SK-N-SH (cell line): ENCODE results near the gene ADK. TPM values are rescaled to one million over a fixed set of nuclear protein-coding genes. Genes with fewer than 3 reads are reported as not detected.
"Not testable (repeated sequence)": the region's sequence is repeated elsewhere in the genome, so short reads cannot be mapped to it uniquely, and the experiment has no call there.

Experiments used
- CTCF ChIA-PET: fragments of 300-600, 350-600 bp; formaldehyde crosslinking; extraction: SDS; loops from one replicate; lab custom pipeline; 2021; lab: Yijun Ruan, JAX
- POLR2A ChIA-PET: fragments of 350-600 bp; sonication (Branson Sonifier 250); formaldehyde crosslinking; extraction: SDS; loops from one replicate; lab custom pipeline; 2020; ENCODE audit warnings: antibody characterized with exemption, inconsistent platforms; lab: Yijun Ruan, JAX
- DNase-seq: peaks from one replicate; pipeline ENCODE4 v3.0.0; 2012
- H2AFZ ChIP-seq: fragments of 200-600 bp; sonication (generic); 2 replicates; pipeline ENCODE4 v1.8.1; 2016; ENCODE audit warnings: antibody characterized with exemption, mild to moderate bottlenecking, low read depth
- H3F3A ChIP-seq: fragments of 200-600 bp; sonication (generic); replicated peaks from 2 replicates; pipeline ENCODE3; 2016; ENCODE audit warnings: antibody characterized with exemption, mild to moderate bottlenecking; ENCODE audit not compliant: insufficient read depth
- H3K27ac ChIP-seq, 2 experiments: fragments of 200-500 bp in 1 of 2; fragments of 200-600 bp in 1 of 2; sonication (Bioruptor generic) in 1 of 2; sonication (generic), shearing (Covaris generic) in 1 of 2; 2 replicates each; pipeline versions ENCODE4 v1.5.1 to v1.6.1; 2014 to 2016; ENCODE audit warnings: low read depth in 2 of 2, inconsistent platforms in 1 of 2, low read length in 1 of 2, mild to moderate bottlenecking in 1 of 2, mixed read lengths in 1 of 2
- H3K27me3 ChIP-seq: fragments of 200-600 bp; sonication (generic), shearing (Covaris generic); 2 replicates; pipeline ENCODE4 v1.6.1; 2016; ENCODE audit warnings: mixed run types; ENCODE audit not compliant: insufficient read depth
- H3K36me3 ChIP-seq, 2 experiments: fragments of 200-500 bp in 1 of 2; fragments of 200-600 bp in 1 of 2; sonication (Bioruptor generic) in 1 of 2; sonication (generic) in 1 of 2; replicated peaks in 1 of 2; 2 replicates each; pipeline versions ENCODE3 to v1.5.1; 2014 to 2016; ENCODE audit warnings: low read length in 1 of 2, mild to moderate bottlenecking in 1 of 2; ENCODE audit not compliant: insufficient read depth in 2 of 2, control insufficient read depth in 1 of 2
- H3K4me1 ChIP-seq, 2 experiments: fragments of 200-500 bp in 1 of 2; fragments of 200-600 bp in 1 of 2; sonication (Bioruptor generic) in 1 of 2; sonication (generic), shearing (Covaris generic) in 1 of 2; 2 replicates each; pipeline versions ENCODE4 v1.5.1 to v1.6.1; 2014 to 2016; ENCODE audit warnings: low read depth in 1 of 2, low read length in 1 of 2, mixed run types in 1 of 2; ENCODE audit not compliant: insufficient read depth in 2 of 2, control insufficient read depth in 1 of 2
- H3K4me2 ChIP-seq: fragments of 200-600 bp; sonication (generic), shearing (Covaris generic); 2 replicates; pipeline ENCODE4 v1.6.1; 2017; ENCODE audit warnings: mixed run types
- H3K4me3 ChIP-seq, 2 experiments: fragments of 200-500 bp in 1 of 2; fragments of 200-600 bp in 1 of 2; sonication (Bioruptor generic) in 1 of 2; sonication (generic), shearing (Covaris generic) in 1 of 2; 2 replicates each; pipeline versions ENCODE4 v1.5.1 to v1.8.1; 2014 to 2016; ENCODE audit warnings: low read depth in 2 of 2, inconsistent platforms in 1 of 2, low read length in 1 of 2, mild to moderate bottlenecking in 1 of 2, mixed read lengths in 1 of 2, moderate library complexity in 1 of 2
- H3K79me2 ChIP-seq: fragments of 200-600 bp; sonication (generic); 2 replicates; pipeline ENCODE4 v1.8.1; 2017; ENCODE audit warnings: mild to moderate bottlenecking; ENCODE audit not compliant: insufficient read depth
- H3K9ac ChIP-seq: fragments of 200-600 bp; sonication (generic); 2 replicates; pipeline ENCODE4 v1.6.1; 2017; ENCODE audit warnings: mixed run types
- H3K9me2 ChIP-seq: fragments of 200-600 bp; sonication (generic); 2 replicates; pipeline ENCODE4 v1.6.1; 2017; ENCODE audit warnings: mixed run types
- H3K9me3 ChIP-seq: fragments of 200-600 bp; sonication (generic); 2 replicates; pipeline ENCODE4 v1.6.1; 2017; ENCODE audit warnings: mixed run types, mild to moderate bottlenecking, moderate library complexity
- H4K20me1 ChIP-seq: fragments of 200-600 bp; sonication (generic); 2 replicates; pipeline ENCODE4 v1.6.1; 2017; ENCODE audit warnings: mild to moderate bottlenecking, mixed run types; ENCODE audit not compliant: insufficient read depth
- CHD2 ChIP-seq: fragments of 150-350 bp; IDR thresholded peaks from 2 replicates; pipeline ENCODE4 v1.6.1; 2018; ENCODE audit warnings: low read length; ENCODE audit not compliant: partially characterized antibody
- ELF1 ChIP-seq: IDR thresholded peaks from 2 replicates; pipeline ENCODE4 v1.4.0; 2012
- EZH2phosphoT487 ChIP-seq: fragments of 200-600 bp; sonication (generic); IDR thresholded peaks from 2 replicates; pipeline ENCODE4 v1.6.1; 2017; ENCODE audit warnings: low read depth, mixed run types, mild to moderate bottlenecking, antibody characterized with exemption, moderate library complexity, borderline replicate concordance
- FOSL2 ChIP-seq: IDR thresholded peaks from 2 replicates; pipeline ENCODE4 v1.4.0; 2012; ENCODE audit warnings: low read depth, mild to moderate bottlenecking, moderate library complexity, borderline replicate concordance
- FOXM1 ChIP-seq: IDR thresholded peaks from 2 replicates; pipeline ENCODE4 v1.4.0; 2012; ENCODE audit warnings: low read depth, mild to moderate bottlenecking
- GATA2 ChIP-seq: sonication (generic); formaldehyde crosslinking; IDR thresholded peaks from 2 replicates; pipeline ENCODE4 v1.5.0; 2020; ENCODE audit warnings: mild to moderate bottlenecking, missing genetic modification reagents
- JUND ChIP-seq: IDR thresholded peaks from 2 replicates; pipeline ENCODE4 v1.4.0; 2012
- NFIC ChIP-seq: IDR thresholded peaks from 2 replicates; pipeline ENCODE4 v1.4.0; 2012; ENCODE audit warnings: borderline replicate concordance
- NRF1 ChIP-seq: IDR thresholded peaks from 2 replicates; pipeline ENCODE4 v1.6.1; 2012; ENCODE audit warnings: low read depth, mild to moderate bottlenecking, low read length
- RAD21 ChIP-seq: IDR thresholded peaks from 2 replicates; pipeline ENCODE4 v1.6.1; 2012; ENCODE audit warnings: mild to moderate bottlenecking, low read length
- RCOR1 ChIP-seq: fragments of 150-350 bp; IDR thresholded peaks from 2 replicates; pipeline ENCODE4 v1.6.1; 2017; ENCODE audit warnings: antibody characterized with exemption, low read length
- RFX5 ChIP-seq: IDR thresholded peaks from 2 replicates; pipeline ENCODE4 v1.6.1; 2012; ENCODE audit warnings: mild to moderate bottlenecking, improper control_type of control experiment, low read length
- SIN3A ChIP-seq: IDR thresholded peaks from 2 replicates; pipeline ENCODE4 v1.6.1; 2012; ENCODE audit warnings: low read depth, mild to moderate bottlenecking, low read length, moderate library complexity, borderline replicate concordance
- TCF12 ChIP-seq: IDR thresholded peaks from 2 replicates; pipeline ENCODE4 v1.4.0; 2012
- TEAD4 ChIP-seq: IDR thresholded peaks from 2 replicates; pipeline ENCODE4 v1.4.0; 2012; ENCODE audit warnings: mild to moderate bottlenecking, borderline replicate concordance; ENCODE audit not compliant: insufficient read depth
- WGBS: methylation state at CpG from one replicate; pipeline ENCODE4 v1.1.6; 2017; ENCODE audit warnings: low lambda C conversion rate; 5-methylcytosine and 5-hydroxymethylcytosine counted together
- polyA plus RNA-seq, 3 experiments: library from polyadenylated mRNA; depleted of rRNA; stranded (reverse); fragments of >200 nt; gene quantifications; 2 replicates each; pipeline ENCODE4 v1.2.3, GENCODE V29; 2012
- TF ChIP-seq, protein P1 (sequence below): IDR thresholded peaks from 2 replicates; pipeline ENCODE4 v1.4.0; 2012; ENCODE audit warnings: low read depth, borderline replicate concordance
- TF ChIP-seq, protein P2 (sequence below): fragments of 150-350 bp; IDR thresholded peaks from 2 replicates; pipeline ENCODE4 v1.6.1; 2017; ENCODE audit warnings: antibody characterized with exemption, low read length, low read depth, borderline replicate concordance
- TF ChIP-seq, protein P3 (sequence below): fragments of 200-600 bp; sonication (generic); IDR thresholded peaks from 2 replicates; pipeline ENCODE4 v1.6.1; 2017; ENCODE audit warnings: antibody characterized with exemption, mild to moderate bottlenecking, moderate library complexity

The ADK gene
- polyA plus RNA-seq, 1 of the 3 experiments (the other 2 are of a cell fraction) = 25.1 TPM

DNA sequence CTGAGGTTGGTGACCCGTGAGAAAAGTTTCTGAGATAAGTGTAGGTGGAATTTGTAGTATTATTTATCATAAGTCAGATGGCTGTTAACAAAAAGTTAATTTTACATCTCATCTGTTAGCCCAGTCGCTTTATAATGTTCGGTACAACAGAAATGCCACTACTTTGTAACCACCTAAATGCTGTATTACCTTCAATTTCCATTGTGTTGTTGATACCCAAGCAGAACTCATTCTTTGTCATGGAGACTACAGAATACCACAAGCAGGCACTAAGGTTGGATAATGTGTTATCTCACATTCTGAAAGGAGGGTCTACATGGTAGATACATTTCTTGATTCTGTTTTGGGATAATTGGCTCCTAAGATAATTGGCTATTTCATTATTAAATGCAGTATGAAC, 425.6 kb downstream of the ADK start:
- Histone ChIP-seq H2AFZ (no peak overlapping the region), H3K9ac (no peak overlapping the region)

DNA sequence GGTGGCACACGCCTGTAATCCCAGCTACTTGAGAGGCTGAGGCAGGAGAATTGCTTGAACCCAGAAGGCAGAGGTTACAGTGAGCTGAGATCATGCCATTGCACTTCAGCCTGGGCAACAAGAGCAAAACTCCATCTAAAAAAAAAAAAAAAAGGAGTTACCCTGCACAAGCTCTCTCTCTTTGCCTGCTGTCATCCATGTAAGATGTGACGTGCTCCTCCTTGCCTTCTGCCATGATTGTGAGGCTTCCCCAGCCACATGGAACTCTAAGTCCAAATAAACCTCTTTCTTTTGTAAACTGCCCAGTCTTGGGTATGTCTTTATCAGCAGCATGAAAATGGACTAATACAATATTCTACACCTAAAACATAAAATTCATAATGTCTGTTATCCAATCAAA, 429.4 kb downstream of the ADK start:
- H3K4me3 ChIP-seq, H3K27ac ChIP-seq, H3K36me3 ChIP-seq, H3K9me3 ChIP-seq, DNase-seq, H3K9ac ChIP-seq, H2AFZ ChIP-seq, CTCF ChIA-PET, POLR2A ChIA-PET, H3K4me2 ChIP-seq, H3K79me2 ChIP-seq, H3K9me2 ChIP-seq, H3K4me1 ChIP-seq, H4K20me1 ChIP-seq, H3F3A ChIP-seq, H3K27me3 ChIP-seq: not testable (repeated sequence)
- 86% methylated on average over 2 of the region's 2 CpGs for WGBS

More for the DNA sequence above, 425.6 kb downstream of the ADK start:
- CTCF ChIA-PET = no interaction called here
- Histone ChIP-seq H3K79me2 (no peaks in the 10 kb centered on the region), H3F3A (peaks cover 5% of the 10 kb centered on the region), H3K27me3 (no peaks in the 10 kb centered on the region), H3K27ac (no peak overlapping the region), H3K9me2 (no peaks in the 10 kb centered on the region), H3K4me3 (no peak overlapping the region), H3K4me1 (no peaks in the 10 kb centered on the region; a peak in 1 of 4 replicates), H3K9me3 (no peaks in the 10 kb centered on the region), H3K36me3 (peaks cover 0 to 4% of the 10 kb centered on the region in 2 experiments), H4K20me1 (no peaks in the 10 kb centered on the region), H3K4me2 (no peak overlapping the region)
- TF ChIP-seq FOSL2 (no peak), TCF12 (no peak), CHD2 (no peak), TEAD4 (no peak), GATA2 (CRISPR knock-in tag) (no peak), ELF1 (no peak), RCOR1 (no peak)
- TF ChIP-seq, protein P1, sequence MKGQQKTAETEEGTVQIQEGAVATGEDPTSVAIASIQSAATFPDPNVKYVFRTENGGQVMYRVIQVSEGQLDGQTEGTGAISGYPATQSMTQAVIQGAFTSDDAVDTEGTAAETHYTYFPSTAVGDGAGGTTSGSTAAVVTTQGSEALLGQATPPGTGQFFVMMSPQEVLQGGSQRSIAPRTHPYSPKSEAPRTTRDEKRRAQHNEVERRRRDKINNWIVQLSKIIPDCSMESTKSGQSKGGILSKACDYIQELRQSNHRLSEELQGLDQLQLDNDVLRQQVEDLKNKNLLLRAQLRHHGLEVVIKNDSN = no peak
- TF ChIP-seq, protein P2, sequence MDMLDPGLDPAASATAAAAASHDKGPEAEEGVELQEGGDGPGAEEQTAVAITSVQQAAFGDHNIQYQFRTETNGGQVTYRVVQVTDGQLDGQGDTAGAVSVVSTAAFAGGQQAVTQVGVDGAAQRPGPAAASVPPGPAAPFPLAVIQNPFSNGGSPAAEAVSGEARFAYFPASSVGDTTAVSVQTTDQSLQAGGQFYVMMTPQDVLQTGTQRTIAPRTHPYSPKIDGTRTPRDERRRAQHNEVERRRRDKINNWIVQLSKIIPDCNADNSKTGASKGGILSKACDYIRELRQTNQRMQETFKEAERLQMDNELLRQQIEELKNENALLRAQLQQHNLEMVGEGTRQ = no peak
- no peak for DNase-seq
- POLR2A ChIA-PET = no interaction called here
- WGBS = 96% methylated on average over 3 of the region's 3 CpGs

DNA sequence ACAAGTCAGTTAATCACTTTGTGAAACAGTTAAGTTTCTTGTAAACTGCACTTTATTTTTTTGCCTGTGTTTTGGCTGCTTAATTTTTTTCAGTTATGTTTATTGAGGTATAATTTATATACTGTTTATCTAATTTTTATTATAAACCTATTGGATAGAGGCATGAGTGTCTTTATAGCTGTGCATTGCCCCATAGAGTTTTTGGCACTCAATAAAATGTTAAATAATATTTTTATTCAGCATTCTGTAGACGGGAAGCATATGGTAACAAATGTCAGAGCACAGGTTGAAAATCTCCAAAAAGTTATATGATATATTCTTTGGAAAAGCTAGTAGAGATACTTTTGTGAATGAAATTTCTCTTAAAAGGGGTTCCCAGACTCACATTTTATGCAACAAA, 431.5 kb downstream of the ADK start:
- TF ChIP-seq FOXM1 (no peak), FOSL2 (no peak), SIN3A (no peak), EZH2phosphoT487 (no peak), GATA2 (CRISPR knock-in tag) (no peak), RAD21 (no peak), NRF1 (no peak), JUND (no peak), RFX5 (no peak), NFIC (no peak), RCOR1 (no peak), TCF12 (no peak), TEAD4 (no peak), ELF1 (no peak)
- TF ChIP-seq, protein P3, sequence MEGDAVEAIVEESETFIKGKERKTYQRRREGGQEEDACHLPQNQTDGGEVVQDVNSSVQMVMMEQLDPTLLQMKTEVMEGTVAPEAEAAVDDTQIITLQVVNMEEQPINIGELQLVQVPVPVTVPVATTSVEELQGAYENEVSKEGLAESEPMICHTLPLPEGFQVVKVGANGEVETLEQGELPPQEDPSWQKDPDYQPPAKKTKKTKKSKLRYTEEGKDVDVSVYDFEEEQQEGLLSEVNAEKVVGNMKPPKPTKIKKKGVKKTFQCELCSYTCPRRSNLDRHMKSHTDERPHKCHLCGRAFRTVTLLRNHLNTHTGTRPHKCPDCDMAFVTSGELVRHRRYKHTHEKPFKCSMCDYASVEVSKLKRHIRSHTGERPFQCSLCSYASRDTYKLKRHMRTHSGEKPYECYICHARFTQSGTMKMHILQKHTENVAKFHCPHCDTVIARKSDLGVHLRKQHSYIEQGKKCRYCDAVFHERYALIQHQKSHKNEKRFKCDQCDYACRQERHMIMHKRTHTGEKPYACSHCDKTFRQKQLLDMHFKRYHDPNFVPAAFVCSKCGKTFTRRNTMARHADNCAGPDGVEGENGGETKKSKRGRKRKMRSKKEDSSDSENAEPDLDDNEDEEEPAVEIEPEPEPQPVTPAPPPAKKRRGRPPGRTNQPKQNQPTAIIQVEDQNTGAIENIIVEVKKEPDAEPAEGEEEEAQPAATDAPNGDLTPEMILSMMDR = no peak
- TF ChIP-seq, protein P1 = no peak
- Histone ChIP-seq H3K79me2 (no peaks in the 10 kb centered on the region), H4K20me1 (no peaks in the 10 kb centered on the region), H3K9ac (no peak overlapping the region), H3K9me2 (no peaks in the 10 kb centered on the region), H3F3A (peaks cover 4% of the 10 kb centered on the region), H3K4me3 (no peak overlapping the region), H3K27me3 (no peaks in the 10 kb centered on the region), H3K27ac (no peak overlapping the region), H3K4me1 (peaks cover 9 to 19% of the 10 kb centered on the region in 2 experiments; a peak in 3 of 4 replicates), H3K9me3 (no peaks in the 10 kb centered on the region), H2AFZ (no peak overlapping the region), H3K36me3 (peaks cover 0 to 3% of the 10 kb centered on the region in 2 experiments), H3K4me2 (no peak overlapping the region)
- ChIA-PET POLR2A (no interaction called here), CTCF (no interaction called here)
- no peak for DNase-seq
- WGBS = 100% methylated on average over 1 of the region's 1 CpG
